ENCODE data around the gene PEX7.
"Not testable (repeated sequence)": the region's sequence is repeated elsewhere in the genome, so short reads cannot be mapped to it uniquely, and the experiment has no call there.

PEX7 gene

GRCh38 chr6:136822376-136823127 is at the start of gene PEX7:
Gene PEX7, plus strand, starts transcription at chr6:136822592. Its CDS starts 74 bp downstream, at chr6:136822666.
- in situ Hi-C loops (cut with MboI; ENCODE audit: low sequenced_read_pairs) = loop anchor here (25.0 kb wide), 1 partner anchor 535 kb away; the partner anchor contains the start of gene BCLAF1

GRCh38 chr6:136772685-136773472 is 49.5 kb upstream of the PEX7 start:
- in situ Hi-C loops (cut with MboI; ENCODE audit: low sequenced_read_pairs) = no loop called here

- in situ Hi-C loops (cut with MboI; ENCODE audit: low sequenced_read_pairs) = no loop called here
Observed at GRCh38 chr6:136773473-136773796, 49.0 kb upstream of the PEX7 start.

GRCh38 chr6:136774228-136775041 is 48.0 kb upstream of the PEX7 start:
- in situ Hi-C loops (cut with MboI; ENCODE audit: low sequenced_read_pairs) = no loop called here

- in situ Hi-C loops (cut with MboI; ENCODE audit: low sequenced_read_pairs) = no loop called here
Observed at GRCh38 chr6:136775081-136775480, 47.3 kb upstream of the PEX7 start.

GRCh38 chr6:136775548-136775947 is 46.8 kb upstream of the PEX7 start:
- in situ Hi-C loops (cut with MboI; ENCODE audit: low sequenced_read_pairs) = no loop called here

GRCh38 chr6:136777651-136778050 is 44.7 kb upstream of the PEX7 start:
- in situ Hi-C loops (cut with MboI; ENCODE audit: low sequenced_read_pairs) = no loop called here

- in situ Hi-C loops (cut with MboI; ENCODE audit: low sequenced_read_pairs) = no loop called here
Observed at GRCh38 chr6:136779682-136780081, 42.7 kb upstream of the PEX7 start.

GRCh38 chr6:136780972-136781371 is 41.4 kb upstream of the PEX7 start:
- in situ Hi-C loops (cut with MboI; ENCODE audit: low sequenced_read_pairs) = no loop called here

- in situ Hi-C loops (cut with MboI; ENCODE audit: low sequenced_read_pairs) = no loop called here
Observed at GRCh38 chr6:136782021-136782770, 40.2 kb upstream of the PEX7 start.

- in situ Hi-C loops (cut with MboI; ENCODE audit: low sequenced_read_pairs) = no loop called here
Observed at GRCh38 chr6:136783021-136783420, 39.4 kb upstream of the PEX7 start.

- in situ Hi-C loops (cut with MboI; ENCODE audit: low sequenced_read_pairs) = no loop called here
Observed at GRCh38 chr6:136783495-136784270, 38.7 kb upstream of the PEX7 start.

GRCh38 chr6:136784271-136784664 is 38.1 kb upstream of the PEX7 start:
- in situ Hi-C loops (cut with MboI; ENCODE audit: low sequenced_read_pairs) = no loop called here

- in situ Hi-C loops (cut with MboI; ENCODE audit: low sequenced_read_pairs) = no loop called here
Observed at GRCh38 chr6:136784910-136785746, 37.3 kb upstream of the PEX7 start.

GRCh38 chr6:136786658-136787057 is 35.7 kb upstream of the PEX7 start:
- in situ Hi-C loops (cut with MboI; ENCODE audit: low sequenced_read_pairs) = no loop called here

GRCh38 chr6:136787726-136788068 is 34.7 kb upstream of the PEX7 start:
- in situ Hi-C loops (cut with MboI; ENCODE audit: low sequenced_read_pairs) = no loop called here

- in situ Hi-C loops (cut with MboI; ENCODE audit: low sequenced_read_pairs) = no loop called here
Observed at GRCh38 chr6:136788069-136788902, 34.1 kb upstream of the PEX7 start.

GRCh38 chr6:136789440-136789839 is 33.0 kb upstream of the PEX7 start:
- in situ Hi-C loops (cut with MboI; ENCODE audit: low sequenced_read_pairs) = not testable (repeated sequence)

Data from HL-60/S4 treated with phorbol 12-myristate 13-acetate at 8.2 ng/mL for 4 days and 3 days (cell line).